Cerebellar cortex (tissue), 1 donor: Measurements from ENCODE around the gene CDON.

Experiments used
- DNase-seq: peaks from one replicate; pipeline ENCODE4 v3.0.0-alpha.2; 2015; ENCODE audit warnings: low spot score

The CDON gene, protein sequence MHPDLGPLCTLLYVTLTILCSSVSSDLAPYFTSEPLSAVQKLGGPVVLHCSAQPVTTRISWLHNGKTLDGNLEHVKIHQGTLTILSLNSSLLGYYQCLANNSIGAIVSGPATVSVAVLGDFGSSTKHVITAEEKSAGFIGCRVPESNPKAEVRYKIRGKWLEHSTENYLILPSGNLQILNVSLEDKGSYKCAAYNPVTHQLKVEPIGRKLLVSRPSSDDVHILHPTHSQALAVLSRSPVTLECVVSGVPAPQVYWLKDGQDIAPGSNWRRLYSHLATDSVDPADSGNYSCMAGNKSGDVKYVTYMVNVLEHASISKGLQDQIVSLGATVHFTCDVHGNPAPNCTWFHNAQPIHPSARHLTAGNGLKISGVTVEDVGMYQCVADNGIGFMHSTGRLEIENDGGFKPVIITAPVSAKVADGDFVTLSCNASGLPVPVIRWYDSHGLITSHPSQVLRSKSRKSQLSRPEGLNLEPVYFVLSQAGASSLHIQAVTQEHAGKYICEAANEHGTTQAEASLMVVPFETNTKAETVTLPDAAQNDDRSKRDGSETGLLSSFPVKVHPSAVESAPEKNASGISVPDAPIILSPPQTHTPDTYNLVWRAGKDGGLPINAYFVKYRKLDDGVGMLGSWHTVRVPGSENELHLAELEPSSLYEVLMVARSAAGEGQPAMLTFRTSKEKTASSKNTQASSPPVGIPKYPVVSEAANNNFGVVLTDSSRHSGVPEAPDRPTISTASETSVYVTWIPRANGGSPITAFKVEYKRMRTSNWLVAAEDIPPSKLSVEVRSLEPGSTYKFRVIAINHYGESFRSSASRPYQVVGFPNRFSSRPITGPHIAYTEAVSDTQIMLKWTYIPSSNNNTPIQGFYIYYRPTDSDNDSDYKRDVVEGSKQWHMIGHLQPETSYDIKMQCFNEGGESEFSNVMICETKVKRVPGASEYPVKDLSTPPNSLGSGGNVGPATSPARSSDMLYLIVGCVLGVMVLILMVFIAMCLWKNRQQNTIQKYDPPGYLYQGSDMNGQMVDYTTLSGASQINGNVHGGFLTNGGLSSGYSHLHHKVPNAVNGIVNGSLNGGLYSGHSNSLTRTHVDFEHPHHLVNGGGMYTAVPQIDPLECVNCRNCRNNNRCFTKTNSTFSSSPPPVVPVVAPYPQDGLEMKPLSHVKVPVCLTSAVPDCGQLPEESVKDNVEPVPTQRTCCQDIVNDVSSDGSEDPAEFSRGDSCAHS (N-terminal part only)

DNA sequence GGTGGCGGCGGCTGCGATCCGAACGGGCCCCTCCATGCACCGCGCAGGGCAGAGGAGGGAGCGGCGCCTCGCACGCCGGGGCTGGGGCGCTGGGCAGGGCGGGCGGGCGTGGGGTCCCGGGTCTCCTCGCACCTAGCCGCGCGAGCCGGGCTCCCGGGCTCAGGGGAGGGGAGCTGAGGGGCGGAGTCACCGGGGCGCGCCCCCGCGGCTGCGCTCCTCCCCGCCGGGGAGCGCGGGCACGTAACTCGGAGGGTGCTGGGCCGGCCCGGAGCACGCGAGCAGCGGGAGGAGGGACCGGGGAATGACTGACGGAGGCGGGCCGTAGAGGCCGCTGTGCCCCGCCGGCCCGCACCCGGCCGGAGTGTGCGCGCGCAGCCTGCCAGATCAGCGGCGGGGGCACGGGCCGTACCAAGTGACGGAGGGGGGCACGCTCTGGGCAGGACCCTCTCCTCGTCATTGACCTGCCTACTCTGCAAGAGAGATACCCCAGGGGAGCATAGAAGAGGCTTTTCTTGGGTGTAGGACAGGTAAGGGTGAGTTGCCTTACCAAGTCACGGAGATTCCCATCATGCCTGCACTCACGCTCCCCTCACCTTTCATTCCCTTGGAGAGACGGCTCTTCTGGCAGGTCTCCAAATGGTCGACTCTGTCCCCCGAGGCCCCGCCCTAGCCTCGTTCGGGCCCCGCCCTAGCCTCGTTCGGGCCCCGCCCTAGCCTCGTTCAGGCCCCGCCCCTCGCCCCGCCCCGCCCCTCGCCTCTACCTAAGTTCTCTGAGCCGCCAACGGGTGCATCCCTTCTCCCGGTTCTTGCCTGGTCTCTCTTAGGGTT, at the start of gene CDON:
Gene CDON (minus strand): TSS at position 188 of the 828 bp plus-strand sequence. CDS start 39,390 bp downstream, outside the sequence.
- DNase-seq = peak; percentile 94

DNA sequence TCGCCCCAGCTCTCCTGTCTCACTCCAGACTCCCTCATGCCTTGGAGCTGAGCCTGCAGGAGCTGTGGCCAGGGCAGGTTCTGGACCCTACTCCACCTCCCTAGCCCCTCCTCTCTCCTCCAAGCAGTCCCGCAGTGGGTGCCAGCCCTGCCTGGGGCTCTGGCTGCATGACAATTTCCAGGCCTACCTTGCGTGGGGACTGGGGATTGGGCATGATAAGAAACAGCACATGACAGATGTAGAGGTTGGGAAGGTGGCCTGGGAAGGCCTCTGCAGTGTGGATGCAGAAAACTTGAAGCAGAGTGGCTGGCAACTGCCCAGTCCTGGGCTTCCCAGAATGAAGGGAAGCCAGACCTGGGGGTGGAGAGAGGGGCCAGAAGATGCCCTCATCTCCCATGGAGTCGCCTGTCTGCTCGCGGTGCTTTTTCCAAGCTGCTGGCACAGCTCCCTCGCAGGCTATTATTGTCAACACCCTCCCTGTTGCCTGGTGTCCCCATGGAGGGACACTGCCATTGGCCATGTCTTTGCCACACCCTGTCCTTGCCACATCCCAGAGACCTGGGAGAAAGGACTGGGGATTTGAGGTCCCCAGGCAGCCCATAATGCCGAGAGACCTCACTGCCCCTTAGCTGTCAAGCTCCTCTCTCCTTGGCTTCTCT, 48.9 kb upstream of the CDON start:
- DNase-seq = peak; percentile 88

DNA sequence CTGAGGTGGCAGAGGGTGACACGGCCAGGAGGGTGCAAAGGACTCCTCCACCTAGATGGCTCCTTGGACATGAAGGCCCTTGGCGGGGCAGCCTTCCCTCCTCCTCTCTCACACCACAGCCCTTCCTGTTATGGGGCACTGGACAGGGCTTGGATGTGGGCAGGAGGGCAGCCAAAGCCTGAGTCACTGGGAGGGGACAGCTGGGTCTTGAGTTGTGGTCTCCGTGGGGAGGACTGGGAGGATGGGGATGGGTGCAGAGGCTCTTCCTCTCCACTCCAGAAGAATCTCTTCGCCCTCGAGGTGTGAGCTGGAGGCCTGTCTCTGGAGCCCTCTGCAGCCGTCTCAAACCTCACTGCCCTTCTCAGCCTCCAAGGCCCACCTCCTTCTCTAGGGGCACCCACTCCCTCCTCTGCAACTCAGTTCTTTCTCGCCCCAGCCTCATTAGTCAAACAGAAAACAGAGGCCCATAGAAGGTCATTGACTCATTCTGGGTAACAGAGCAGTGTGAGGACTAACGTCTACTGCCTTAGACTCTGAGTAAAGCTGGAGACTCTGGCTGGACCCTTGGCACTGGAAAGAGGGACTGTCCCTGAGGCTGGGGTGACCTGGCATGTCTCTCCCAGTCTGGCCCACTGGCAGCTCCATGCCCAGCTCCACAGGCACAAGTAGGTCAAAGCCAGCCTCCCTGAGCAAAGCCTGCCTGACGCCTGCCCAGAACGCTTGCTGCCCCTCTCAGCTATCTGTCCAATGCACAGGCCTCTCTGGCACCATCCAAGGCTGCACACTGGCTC, 47.5 kb upstream of the CDON start:
- DNase-seq = peak; percentile 82

DNA sequence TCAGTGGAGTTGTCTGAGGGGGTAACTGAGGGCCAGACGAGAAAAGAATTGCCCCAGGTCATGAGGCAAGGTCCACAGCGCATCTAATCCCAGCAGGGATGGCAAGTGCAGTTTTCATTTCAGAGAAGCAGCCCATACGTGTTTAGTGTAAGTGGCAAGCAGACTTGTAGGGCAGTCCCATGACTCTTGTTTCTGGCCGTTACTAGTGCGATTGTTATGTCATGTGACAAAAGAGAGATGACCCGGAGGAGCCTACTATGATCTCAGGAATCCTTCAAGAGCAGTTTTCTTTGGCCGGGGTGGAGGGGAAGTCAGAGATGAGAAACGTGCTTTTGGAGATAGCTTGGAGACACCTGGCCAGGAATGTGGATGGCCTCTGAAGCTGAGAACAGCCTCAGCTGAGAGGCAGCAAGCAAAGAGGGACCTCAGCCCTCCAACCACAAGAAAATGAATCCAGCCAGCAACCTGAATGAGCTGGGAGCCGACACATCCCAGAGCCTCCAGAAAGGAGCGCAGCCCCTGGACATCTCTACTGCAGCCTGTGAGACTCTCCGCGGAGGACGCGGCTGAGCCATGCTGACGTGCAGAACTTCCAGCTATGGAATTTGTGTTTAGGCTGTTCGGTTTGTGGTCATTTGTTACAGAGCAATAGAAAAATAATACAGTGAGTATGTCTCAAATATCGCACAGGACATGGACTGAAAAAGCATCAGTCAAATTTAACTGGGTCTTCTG, 44.1 kb upstream of the CDON start:
- DNase-seq = no peak

DNA sequence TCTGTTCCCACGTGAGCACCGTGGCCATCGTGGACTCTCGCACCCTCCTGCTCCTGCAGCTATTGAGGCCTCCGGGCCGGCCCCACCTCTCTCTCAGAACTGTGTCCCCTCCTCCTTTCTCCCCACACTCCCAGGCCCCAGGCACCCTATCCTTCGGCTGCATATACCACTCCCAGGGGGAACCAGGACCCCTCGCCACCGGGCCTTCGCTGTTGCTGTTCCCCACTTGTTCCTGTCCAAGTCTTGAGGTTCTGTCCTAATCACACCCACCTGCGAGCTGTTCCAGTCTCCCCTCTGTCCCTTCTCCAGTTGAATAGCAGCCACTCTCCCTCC, 43.0 kb upstream of the CDON start:
- DNase-seq = no peak

DNA sequence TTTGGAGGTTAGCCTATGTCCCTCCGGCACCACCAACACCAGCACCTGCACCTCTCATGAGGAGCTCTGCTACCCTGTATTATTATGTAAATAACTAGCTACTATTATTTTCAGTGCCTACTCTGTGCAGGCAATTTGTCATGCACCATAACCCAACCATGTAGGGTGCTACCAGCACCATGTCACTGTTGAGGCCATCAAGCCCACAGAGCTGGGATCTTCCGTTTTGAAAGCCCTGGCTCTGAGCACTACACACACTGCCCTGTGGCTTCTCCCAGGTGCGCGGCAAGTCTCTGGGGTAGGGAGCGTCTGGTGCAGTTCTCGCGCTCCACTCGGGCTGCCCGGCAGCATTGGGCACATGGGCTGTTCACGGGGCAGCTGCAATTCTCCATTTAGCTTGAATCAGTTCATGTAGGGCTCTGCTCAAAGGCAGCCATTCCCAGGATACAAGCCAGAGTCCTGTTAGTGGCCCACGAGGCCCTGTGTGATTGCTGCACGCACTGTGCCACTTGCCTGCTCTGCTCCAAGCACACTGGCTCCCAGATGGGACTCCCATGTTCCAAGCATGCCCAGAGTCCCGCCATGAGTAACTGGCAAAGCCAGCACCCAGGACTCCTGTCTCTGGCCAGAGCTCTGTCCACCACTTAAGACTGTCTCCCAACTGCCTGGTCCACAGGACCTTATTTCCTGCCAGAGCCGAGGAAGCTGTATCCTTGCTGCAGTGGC, 42.5 kb upstream of the CDON start:
- DNase-seq = no peak

DNA sequence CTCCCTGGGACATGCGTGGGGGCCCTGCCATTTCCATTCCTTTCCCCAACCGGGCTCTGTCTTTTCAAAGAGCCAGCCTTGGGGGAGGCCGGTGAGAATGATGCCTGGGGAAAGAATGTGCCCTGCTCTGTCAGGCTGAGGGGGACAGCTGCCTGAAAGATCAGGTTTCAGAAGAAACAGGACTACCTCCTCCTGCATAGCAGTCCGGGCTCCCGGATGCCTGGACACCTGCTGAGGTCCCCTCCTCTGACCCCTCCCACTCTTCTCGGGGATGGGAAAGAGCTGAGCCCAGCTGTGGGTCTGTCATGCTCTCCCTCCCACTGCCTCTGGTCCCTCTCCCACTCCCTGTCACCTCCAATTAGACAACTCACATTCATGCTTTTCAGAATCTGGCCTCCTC, 41.8 kb upstream of the CDON start:
- DNase-seq = no peak

DNA sequence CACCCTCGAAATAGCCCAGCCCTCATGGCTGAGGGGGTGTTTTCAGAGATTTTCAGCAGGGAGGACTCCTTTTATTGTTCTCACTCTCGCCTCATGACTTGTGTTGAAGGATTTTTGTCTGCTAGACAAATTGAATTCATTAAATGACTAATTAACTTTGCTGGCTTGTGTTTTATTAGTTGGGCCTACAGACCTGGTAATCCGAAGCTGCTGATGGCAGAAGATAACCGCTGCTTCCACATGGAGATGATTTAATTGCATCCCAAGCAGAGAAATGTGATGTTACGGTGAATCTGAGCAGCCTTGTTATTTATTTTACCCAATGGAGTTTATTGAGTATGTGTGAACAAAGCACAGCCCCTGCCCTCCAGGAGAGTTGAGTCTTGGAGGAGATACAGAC, 40.5 kb upstream of the CDON start:
- DNase-seq = no peak

DNA sequence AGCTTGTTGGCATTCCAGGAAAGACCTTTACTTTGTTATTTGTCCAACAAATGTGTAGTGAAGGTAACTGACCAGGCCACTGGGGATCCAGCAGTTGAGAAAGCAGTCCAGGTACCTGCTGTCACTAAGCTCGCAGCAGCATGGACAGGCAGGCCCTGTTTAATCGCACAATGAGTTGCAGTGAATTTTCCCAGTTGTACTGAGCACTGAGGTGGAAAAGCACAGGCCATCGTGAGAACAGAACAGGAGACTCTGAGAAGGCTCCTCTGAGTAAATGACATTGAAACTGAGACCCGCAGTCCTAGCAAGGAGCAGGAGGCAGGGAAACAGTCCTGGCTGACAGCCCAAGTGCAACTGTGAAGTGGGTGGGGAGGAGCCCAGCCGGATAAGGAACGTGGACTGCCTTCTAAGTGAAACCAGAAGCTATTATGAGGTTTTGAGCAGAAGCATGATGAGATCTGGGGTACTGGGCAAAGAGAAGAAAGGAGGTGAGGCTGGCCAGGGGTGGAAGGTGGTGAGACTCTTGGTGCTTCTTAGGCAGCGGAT, 39.8 kb upstream of the CDON start:
- DNase-seq = peak; percentile 43

DNA sequence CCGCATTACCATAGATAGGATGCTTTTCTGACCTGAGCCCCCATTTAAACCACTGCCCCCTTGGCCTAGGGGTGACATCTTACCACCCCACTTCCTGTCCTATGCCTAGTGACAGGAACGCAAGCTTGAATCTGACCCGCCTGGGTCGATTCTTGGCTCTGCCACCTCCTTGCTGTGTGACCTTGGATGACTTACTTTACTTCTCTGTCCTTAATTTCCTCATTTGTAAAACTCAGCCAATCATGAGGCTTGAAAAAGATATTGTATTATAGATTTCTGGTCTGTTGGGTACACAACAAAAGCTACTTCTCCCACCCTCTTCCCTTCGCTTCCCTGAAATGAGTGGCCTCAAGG, 39.2 kb upstream of the CDON start:
- no peak for DNase-seq

DNA sequence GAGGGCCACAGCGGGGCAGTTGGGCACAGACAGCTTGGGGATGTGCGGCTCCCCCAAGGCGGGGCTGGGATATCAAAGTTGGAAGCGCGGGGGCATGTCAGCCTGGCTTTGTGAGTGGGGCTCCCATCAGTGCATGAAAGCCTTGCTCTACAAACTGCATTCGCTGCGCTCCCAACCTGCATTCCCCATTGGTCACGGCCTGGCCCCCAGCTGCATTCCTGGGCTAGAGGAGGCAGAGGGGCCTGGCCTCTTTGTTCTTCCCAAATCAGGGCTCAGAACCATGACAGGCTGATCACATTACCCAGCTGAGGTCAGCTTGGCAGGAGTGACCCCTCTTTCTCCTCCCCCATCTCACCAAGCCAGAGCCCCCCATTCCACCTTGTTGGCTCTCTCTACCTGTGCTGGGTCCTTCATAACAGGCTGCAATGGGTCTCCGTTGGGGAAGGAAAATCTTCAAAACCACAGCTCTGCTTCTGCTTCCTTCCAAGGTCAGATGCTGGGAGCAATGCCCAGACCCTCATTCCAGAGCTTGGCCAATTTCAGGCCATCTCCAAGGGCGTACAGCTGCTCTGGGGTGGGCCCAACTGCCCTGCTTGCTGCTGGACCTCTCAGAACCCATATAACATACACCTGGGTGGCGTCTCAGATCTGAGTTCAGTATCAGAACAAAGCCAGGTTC, 38.7 kb upstream of the CDON start:
- DNase-seq = no peak

DNA sequence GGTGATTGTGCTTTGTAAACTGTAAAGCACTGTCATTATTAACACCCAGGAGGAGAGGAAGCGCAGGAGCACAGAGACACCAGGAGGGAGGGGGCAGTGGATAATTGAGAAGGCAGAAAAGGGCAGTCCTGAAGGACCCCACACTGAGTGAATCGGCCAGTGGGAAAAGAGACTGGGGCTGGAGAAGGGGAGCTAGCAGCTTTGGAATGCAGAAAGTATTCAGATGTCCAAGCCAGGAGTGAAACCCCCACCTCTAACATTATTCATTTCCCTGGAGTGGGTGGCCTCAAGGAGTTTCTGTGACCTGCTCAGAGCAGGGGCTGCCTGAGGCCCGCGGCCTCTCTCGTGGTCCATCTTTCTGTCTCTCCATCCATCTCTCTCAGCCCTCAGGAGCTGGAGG, 38.0 kb upstream of the CDON start:
- DNase-seq = no peak

DNA sequence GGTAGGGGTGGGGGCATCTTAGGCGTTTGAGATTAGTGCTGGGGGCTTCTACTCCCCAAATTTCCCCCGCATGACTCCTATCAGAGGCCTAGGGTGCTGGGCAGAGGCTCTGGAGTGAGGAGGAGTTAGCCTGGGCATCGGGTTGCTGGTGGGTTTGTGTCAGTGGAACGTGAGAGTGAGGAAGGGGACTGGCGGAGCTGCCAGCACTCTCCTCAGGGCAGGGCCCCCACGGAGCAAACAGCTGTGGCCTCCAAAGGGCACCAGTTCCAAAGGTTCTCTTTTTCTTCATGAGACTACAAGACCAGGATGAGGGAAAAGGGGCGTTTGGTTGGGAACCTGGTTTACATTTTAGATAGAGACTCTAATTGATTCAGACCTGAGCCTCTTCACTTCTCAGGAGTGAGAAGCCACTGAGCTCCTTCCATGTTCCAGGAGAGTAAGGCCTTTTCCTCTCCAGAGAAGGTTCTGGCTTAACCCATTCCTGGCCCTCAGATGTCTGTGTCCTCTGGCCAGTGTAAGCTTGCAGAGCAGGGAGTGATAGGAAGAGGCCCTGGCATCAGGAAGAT, 35.6 kb upstream of the CDON start:
- DNase-seq = no peak

DNA sequence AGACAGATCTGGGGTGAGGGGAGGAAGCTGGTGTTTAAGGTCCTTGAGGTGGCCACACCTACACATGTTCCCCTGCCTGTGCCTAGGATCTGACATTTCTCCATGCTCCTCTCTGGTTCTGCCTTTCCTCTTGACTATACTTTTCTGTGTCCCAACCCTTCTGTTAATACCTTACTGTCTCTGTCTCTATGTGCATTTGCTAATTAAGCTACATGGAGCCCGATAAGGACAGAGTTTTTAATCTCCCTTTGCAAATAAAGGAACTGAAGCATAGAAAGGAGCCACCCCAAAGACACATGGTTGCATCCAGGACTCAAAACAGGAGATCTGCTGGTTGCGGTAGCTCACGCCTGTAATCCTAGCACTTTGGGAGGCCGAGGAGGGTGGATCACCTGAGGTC, 33.1 kb upstream of the CDON start:
- DNase-seq = no peak

DNA sequence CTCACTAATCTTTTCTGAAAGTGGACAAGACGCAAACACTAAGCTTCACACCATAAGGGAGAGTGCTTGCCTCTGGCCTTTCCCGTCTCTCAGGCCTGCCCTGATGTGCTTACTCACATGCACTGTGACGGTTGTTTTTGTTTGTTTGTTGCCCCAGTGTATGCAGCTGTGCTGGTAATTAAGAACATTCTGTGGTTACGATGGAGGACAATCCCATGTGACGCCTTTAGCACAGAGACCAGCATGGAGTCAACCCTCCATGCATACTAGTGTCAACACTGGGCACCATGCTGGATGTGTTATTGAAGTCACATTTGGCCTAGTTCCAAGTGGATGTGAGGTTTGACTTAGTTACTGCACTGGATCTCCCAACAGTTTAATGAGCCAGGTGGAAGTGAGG, 27.8 kb upstream of the CDON start:
- no peak for DNase-seq

DNA sequence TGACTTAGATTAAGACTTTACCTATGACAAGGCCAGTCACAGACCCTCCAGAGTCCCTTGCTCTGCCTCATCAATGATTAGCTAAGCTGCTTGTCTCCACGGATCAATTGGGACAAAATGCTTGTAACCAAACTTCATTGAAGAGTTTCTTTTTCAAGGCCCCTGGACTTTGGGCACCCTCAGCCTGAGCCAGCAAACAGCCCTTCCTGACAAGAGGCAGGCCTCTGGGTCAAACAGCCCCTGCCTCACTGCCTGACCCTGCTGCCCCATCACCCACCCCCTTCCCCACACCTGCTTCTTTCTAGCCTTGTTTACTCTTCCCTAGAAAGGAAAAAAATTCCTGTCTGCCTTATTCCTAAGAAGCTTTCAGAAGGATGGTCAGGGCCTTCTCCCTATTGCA, 26.3 kb upstream of the CDON start:
- no peak for DNase-seq

DNA sequence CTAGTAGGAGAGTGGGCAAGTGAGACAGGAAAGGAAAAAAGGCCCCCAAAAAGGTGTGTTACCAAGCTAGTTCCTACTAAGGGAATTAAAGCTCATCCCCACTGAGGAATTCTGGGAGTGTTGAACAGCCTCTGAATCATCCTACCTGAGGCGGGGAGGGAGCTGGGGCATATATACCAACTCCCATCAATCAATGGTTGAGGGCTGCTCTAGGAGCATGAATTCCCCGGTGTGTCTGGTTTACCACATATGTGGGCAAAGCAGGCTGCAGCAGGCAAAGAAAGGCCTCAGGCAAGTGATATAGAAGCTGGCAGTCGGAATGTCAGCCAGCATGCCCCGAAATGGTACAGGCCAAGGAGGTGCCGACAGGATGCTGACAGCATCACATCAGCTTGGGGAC, 23.6 kb upstream of the CDON start:
- DNase-seq = no peak

DNA sequence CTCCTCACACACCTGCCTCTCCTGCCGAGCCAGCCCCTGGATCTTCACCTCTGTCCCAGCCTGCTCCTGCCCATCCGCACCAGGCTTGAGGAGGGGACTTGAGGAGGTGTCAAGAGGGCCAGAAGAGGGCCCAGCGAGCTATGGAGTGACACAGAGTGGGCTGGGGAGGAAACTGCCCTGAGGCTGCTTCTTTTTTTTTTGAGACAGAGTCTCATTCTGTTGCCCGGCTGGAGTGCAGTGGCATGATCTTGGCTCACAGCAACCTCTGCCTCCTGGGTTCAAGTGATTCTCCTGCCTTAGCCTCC, 21.9 kb upstream of the CDON start:
- no peak for DNase-seq
